ENCODE results near the gene POMGNT1. TPM values are rescaled to one million over a fixed set of nuclear protein-coding genes. Genes with fewer than 3 reads are reported as not detected.

The POMGNT1 gene
- total and polyA plus RNA-seq, 2 of the 13 experiments (the other 11 are each of a cell fraction or from before 2014, with no cell fraction given): 33.9 to 46.8 TPM

DNA sequence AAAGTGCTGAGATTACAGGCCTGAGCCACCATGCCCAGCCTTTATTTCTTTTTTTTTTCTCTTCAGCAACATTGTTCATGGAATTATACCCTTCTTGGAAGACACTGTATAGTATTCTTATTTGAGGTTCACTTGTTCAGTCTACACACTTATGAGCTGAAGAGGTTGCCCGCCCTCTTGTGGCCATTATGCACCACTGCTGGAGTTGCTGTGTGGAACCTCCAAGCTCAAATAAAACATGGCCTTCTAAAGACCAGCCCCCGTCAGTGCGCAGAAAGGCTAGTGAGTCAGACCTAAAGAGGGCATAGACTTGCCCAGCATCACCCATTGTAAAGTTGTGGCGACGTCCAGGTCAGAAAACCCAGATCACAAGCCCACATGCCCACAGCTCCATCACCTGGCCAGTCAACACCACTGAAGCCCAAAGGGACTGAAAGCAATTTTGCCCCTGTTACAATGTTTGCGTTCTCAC, 25.3 kb upstream of the POMGNT1 start (continued):
- TF ChIP-seq CENPBD1 (CRISPR knock-in tag; IDR thresholded peaks at IDR 0.05; ENCODE audit: borderline replicate concordance, low read depth): no peak
- TF ChIP-seq GATAD2A (CRISPR knock-in tag; IDR thresholded peaks at IDR 0.05): peak; percentile 33; the same call in 1 of the 2 replicates
- TF ChIP-seq ZNF44 (CRISPR knock-in tag; IDR thresholded peaks at IDR 0.05): no peak
- TF ChIP-seq ZNF280B (CRISPR knock-in tag; IDR thresholded peaks at IDR 0.05; ENCODE audit: borderline replicate concordance): no peak
- TF ChIP-seq ZFP82 (CRISPR knock-in tag; IDR thresholded peaks at IDR 0.05; ENCODE audit: borderline replicate concordance): no peak
- no peak for TF ChIP-seq SOX5 (CRISPR knock-in tag; IDR thresholded peaks at IDR 0.05; ENCODE audit: borderline replicate concordance)
- no peak for TF ChIP-seq MYNN (CRISPR knock-in tag; IDR thresholded peaks at IDR 0.05; ENCODE audit: low read depth)
- no peak for TF ChIP-seq DBP (CRISPR knock-in tag; IDR thresholded peaks at IDR 0.05; ENCODE audit: not compliant biosample characterization)
- no peak for TF ChIP-seq ELF1 (CRISPR knock-in tag; IDR thresholded peaks at IDR 0.05)
- no peak for TF ChIP-seq RBFOX2 (IDR thresholded peaks at IDR 0.05; ENCODE audit: low read depth, low read length)
- no peak for TF ChIP-seq MAFK (conservative IDR thresholded peaks at IDR 0.05 in 1 of 2, IDR thresholded peaks at IDR 0.05 in 1 of 2; ENCODE audit: low read length in 2 of 2)
- TF ChIP-seq RORA (CRISPR knock-in tag; IDR thresholded peaks at IDR 0.05): 0 out of 2 replicates have a peak, but pooled peaks have one; percentile 59
- no peak for TF ChIP-seq IKZF4 (CRISPR knock-in tag; IDR thresholded peaks at IDR 0.05; ENCODE audit: borderline replicate concordance, low read depth, not compliant biosample characterization)
- TF ChIP-seq FOXO1 (CRISPR knock-in tag; IDR thresholded peaks at IDR 0.05): 0 out of 2 replicates have a peak, but pooled peaks have one; percentile 27
- no peak for TF ChIP-seq HINFP (CRISPR knock-in tag; IDR thresholded peaks at IDR 0.05; ENCODE audit: low read depth)
- no peak for TF ChIP-seq ZNF672 (CRISPR knock-in tag; IDR thresholded peaks at IDR 0.05)
- no peak for TF ChIP-seq ZNF749 (CRISPR knock-in tag; IDR thresholded peaks at IDR 0.05; ENCODE audit: borderline replicate concordance)
- TF ChIP-seq ZBTB49 (CRISPR knock-in tag; IDR thresholded peaks at IDR 0.05; ENCODE audit: borderline replicate concordance): no peak
- TF ChIP-seq NONO (IDR thresholded peaks at IDR 0.05): no peak
- no peak for TF ChIP-seq NONO (CRISPR knock-in tag; conservative IDR thresholded peaks at IDR 0.05)
- TF ChIP-seq SRSF9 (IDR thresholded peaks at IDR 0.05; ENCODE audit: borderline replicate concordance, insufficient read depth, low read depth, low read length, poor library complexity, severe bottlenecking): no peak
- TF ChIP-seq NFRKB (IDR thresholded peaks at IDR 0.05): no peak
- TF ChIP-seq ZSCAN31 (CRISPR knock-in tag; IDR thresholded peaks at IDR 0.05; ENCODE audit: low read depth): peak; percentile 30; the same call in 1 of the 2 replicates
- TF ChIP-seq ERF (CRISPR knock-in tag; IDR thresholded peaks at IDR 0.05): 0 out of 2 replicates have a peak, but pooled peaks have one; percentile 16
- TF ChIP-seq MIER3 (CRISPR knock-in tag; IDR thresholded peaks at IDR 0.05; ENCODE audit: borderline replicate concordance): no peak

All from HepG2 (cell line).